ENCODE results near the gene WWOX. TPM values are rescaled to one million over a fixed set of nuclear protein-coding genes. Genes with fewer than 3 reads are reported as not detected.
A peak's percentile ranks its signal among the peaks of the same experiment; 100 is the strongest.

WWOX gene
- total and polyA plus RNA-seq, 3 experiments from 2014 or later, result 17.2 to 18.6 (median 18.2) TPM

GRCh38 chr16:78155791-78156345 is 56.4 kb downstream of the WWOX start:
- Histone ChIP-seq H3K36me3 (ENCODE audit: insufficient read depth, low read length) (no peaks in the 10 kb centered on the region), H3K4me1 (ENCODE audit: insufficient read depth, low read length) (no peaks in the 10 kb centered on the region), H3K27ac (ENCODE audit: low read depth, low read length) (no peak overlapping the region), H3K27me3 (ENCODE audit: insufficient read depth, low read length, poor library complexity, severe bottlenecking) (no peaks in the 10 kb centered on the region), H3K9me3 (ENCODE audit: low read length) (no peaks in the 10 kb centered on the region), H3K4me3 (ENCODE audit: low read length) (no peak overlapping the region)
- Mint-ChIP-seq H3K9me3 (peaks cover 0 to 8% (median 0%) of the 10 kb centered on the region in 5 donors), H3K36me3 (peaks cover 0 to 8% (median 4%) of the 10 kb centered on the region in 3 donors), H3K4me3 (no peak overlapping the region), H3K4me1 (peaks cover 6 to 11% (median 10%) of the 10 kb centered on the region in 3 donors), H3K27ac (peak overlapping the region in 1 of 8 donors; percentile 41), H3K27me3 (no peaks in the 10 kb centered on the region)
- POLR2A ChIA-PET, result no interaction called here
- CTCF ChIA-PET, result no interaction called here
- no peak for DNase-seq

- H3K4me1 ChIP-seq (ENCODE audit: insufficient read depth, low read length), result no peaks in the 10 kb centered on the region
- H3K4me1 Mint-ChIP-seq, result peaks cover 6 to 11% (median 10%) of the 10 kb centered on the region in 3 donors
- no peaks in the 10 kb centered on the region for H3K27me3 Mint-ChIP-seq
- H3K36me3 ChIP-seq (ENCODE audit: insufficient read depth, low read length), result no peaks in the 10 kb centered on the region
- H3K36me3 Mint-ChIP-seq, result peaks cover 16 to 48% (median 19%) of the 10 kb centered on the region in 3 donors
- H3K27me3 ChIP-seq (ENCODE audit: insufficient read depth, low read length, poor library complexity, severe bottlenecking), result no peaks in the 10 kb centered on the region
- ChIA-PET POLR2A (no interaction called here), CTCF (interaction anchor here (1.2 kb wide), 1 partner anchor 9 kb away, joined by 3 read pairs; no protein-coding TSS in a partner anchor)
- no peak overlapping the region for H3K4me3 ChIP-seq (ENCODE audit: low read length)
- no peak overlapping the region for H3K4me3 Mint-ChIP-seq
- no peak overlapping the region for H3K27ac Mint-ChIP-seq
- H3K9me3 Mint-ChIP-seq, result peaks cover 0 to 17% (median 0%) of the 10 kb centered on the region in 5 donors
- H3K27ac ChIP-seq (ENCODE audit: low read depth, low read length), result no peak overlapping the region
- H3K9me3 ChIP-seq (ENCODE audit: low read length), result no peaks in the 10 kb centered on the region
- DNase-seq, result no peak
These were observed 61.7 kb downstream of the WWOX start for GRCh38 chr16:78161023-78161729.

- Mint-ChIP-seq H3K27ac (peak overlapping the region in 1 of 8 donors; percentile 2), H3K4me1 (peaks cover 6 to 9% (median 9%) of the 10 kb centered on the region in 3 donors), H3K9me3 (peaks cover 0 to 17% (median 0%) of the 10 kb centered on the region in 5 donors), H3K27me3 (no peaks in the 10 kb centered on the region), H3K4me3 (no peak overlapping the region), H3K36me3 (peaks cover 22 to 66% (median 33%) of the 10 kb centered on the region in 3 donors)
- Histone ChIP-seq H3K9me3 (ENCODE audit: low read length) (no peaks in the 10 kb centered on the region), H3K36me3 (ENCODE audit: insufficient read depth, low read length) (no peaks in the 10 kb centered on the region), H3K4me1 (ENCODE audit: insufficient read depth, low read length) (no peaks in the 10 kb centered on the region), H3K4me3 (ENCODE audit: low read length) (no peak overlapping the region), H3K27ac (ENCODE audit: low read depth, low read length) (no peak overlapping the region), H3K27me3 (ENCODE audit: insufficient read depth, low read length, poor library complexity, severe bottlenecking) (no peaks in the 10 kb centered on the region)
- no peak for DNase-seq
- ChIA-PET CTCF (no interaction called here), POLR2A (no interaction called here)
These were observed 64.6 kb downstream of the WWOX start for GRCh38 chr16:78163772-78164670.

- H3K27ac Mint-ChIP-seq, result no peak overlapping the region
- Histone ChIP-seq H3K36me3 (ENCODE audit: insufficient read depth, low read length) (no peaks in the 10 kb centered on the region), H3K27me3 (ENCODE audit: insufficient read depth, low read length, poor library complexity, severe bottlenecking) (no peaks in the 10 kb centered on the region), H3K4me3 (ENCODE audit: low read length) (no peak overlapping the region), H3K9me3 (ENCODE audit: low read length) (no peaks in the 10 kb centered on the region), H3K27ac (ENCODE audit: low read depth, low read length) (no peak overlapping the region), H3K4me1 (ENCODE audit: insufficient read depth, low read length) (no peaks in the 10 kb centered on the region)
- H3K9me3 Mint-ChIP-seq, result peaks cover 0 to 3% (median 2%) of the 10 kb centered on the region in 5 donors
- peaks cover 22 to 46% (median 22%) of the 10 kb centered on the region in 3 donors for H3K36me3 Mint-ChIP-seq
- ChIA-PET CTCF (interaction anchor here (1.6 kb wide), 1 partner anchor 8 kb away, joined by 3 read pairs; no protein-coding TSS in a partner anchor), POLR2A (no interaction called here)
- no peaks in the 10 kb centered on the region for H3K27me3 Mint-ChIP-seq
- no peak for DNase-seq
- no peak overlapping the region for H3K4me3 Mint-ChIP-seq
- H3K4me1 Mint-ChIP-seq, result no peaks in the 10 kb centered on the region
These were observed 71.1 kb downstream of the WWOX start for GRCh38 chr16:78170494-78170933.

- Mint-ChIP-seq H3K4me3 (no peak overlapping the region), H3K36me3 (peaks cover 11 to 41% (median 18%) of the 10 kb centered on the region in 3 donors), H3K27ac (no peak overlapping the region), H3K27me3 (no peaks in the 10 kb centered on the region), H3K4me1 (peaks cover 0 to 4% (median 0%) of the 10 kb centered on the region in 3 donors), H3K9me3 (peaks cover 0 to 5% (median 2%) of the 10 kb centered on the region in 5 donors)
- no peak overlapping the region for H3K4me3 ChIP-seq (ENCODE audit: low read length)
- H3K9me3 ChIP-seq (ENCODE audit: low read length), result no peaks in the 10 kb centered on the region
- no peaks in the 10 kb centered on the region for H3K4me1 ChIP-seq (ENCODE audit: insufficient read depth, low read length)
- DNase-seq, result no peak
- POLR2A ChIA-PET, result no interaction called here
- no peaks in the 10 kb centered on the region for H3K27me3 ChIP-seq (ENCODE audit: insufficient read depth, low read length, poor library complexity, severe bottlenecking)
- CTCF ChIA-PET, result no interaction called here
- no peaks in the 10 kb centered on the region for H3K36me3 ChIP-seq (ENCODE audit: insufficient read depth, low read length)
- H3K27ac ChIP-seq (ENCODE audit: low read depth, low read length), result no peak overlapping the region
These were observed 75.8 kb downstream of the WWOX start for GRCh38 chr16:78175287-78175686.

- Histone ChIP-seq H3K36me3 (ENCODE audit: insufficient read depth, low read length) (no peaks in the 10 kb centered on the region), H3K27ac (ENCODE audit: low read depth, low read length) (no peak overlapping the region), H3K9me3 (ENCODE audit: low read length) (no peaks in the 10 kb centered on the region), H3K27me3 (ENCODE audit: insufficient read depth, low read length, poor library complexity, severe bottlenecking) (no peaks in the 10 kb centered on the region), H3K4me3 (ENCODE audit: low read length) (no peak overlapping the region), H3K4me1 (ENCODE audit: insufficient read depth, low read length) (no peaks in the 10 kb centered on the region)
- no peak for DNase-seq
- Mint-ChIP-seq H3K4me1 (peaks cover 0 to 4% (median 0%) of the 10 kb centered on the region in 3 donors), H3K36me3 (peaks cover 11 to 52% (median 15%) of the 10 kb centered on the region in 3 donors), H3K9me3 (peaks cover 0 to 10% (median 2%) of the 10 kb centered on the region in 5 donors), H3K4me3 (no peak overlapping the region), H3K27me3 (no peaks in the 10 kb centered on the region), H3K27ac (no peak overlapping the region)
- CTCF ChIA-PET, result no interaction called here
- POLR2A ChIA-PET, result no interaction called here
These were observed 77.0 kb downstream of the WWOX start for GRCh38 chr16:78176435-78176834.

GRCh38 chr16:78177218-78177617 is 77.8 kb downstream of the WWOX start:
- Histone ChIP-seq H3K27ac (ENCODE audit: low read depth, low read length) (no peak overlapping the region), H3K9me3 (ENCODE audit: low read length) (no peaks in the 10 kb centered on the region), H3K27me3 (ENCODE audit: insufficient read depth, low read length, poor library complexity, severe bottlenecking) (no peaks in the 10 kb centered on the region), H3K36me3 (ENCODE audit: insufficient read depth, low read length) (no peaks in the 10 kb centered on the region), H3K4me1 (ENCODE audit: insufficient read depth, low read length) (no peaks in the 10 kb centered on the region), H3K4me3 (ENCODE audit: low read length) (no peak overlapping the region)
- DNase-seq, result no peak
- CTCF ChIA-PET, result no interaction called here
- no peaks in the 10 kb centered on the region for H3K27me3 Mint-ChIP-seq
- H3K36me3 Mint-ChIP-seq, result peaks cover 11 to 52% (median 15%) of the 10 kb centered on the region in 3 donors
- peaks cover 0 to 4% (median 0%) of the 10 kb centered on the region in 3 donors for H3K4me1 Mint-ChIP-seq
- H3K4me3 Mint-ChIP-seq, result no peak overlapping the region
- no peak overlapping the region for H3K27ac Mint-ChIP-seq
- POLR2A ChIA-PET, result no interaction called here
- peaks cover 0 to 10% (median 2%) of the 10 kb centered on the region in 5 donors for H3K9me3 Mint-ChIP-seq
